Left renal cortex interstitium (tissue), 4 donors: Measurements from ENCODE around the gene ZBTB7B. TPM values are rescaled to one million over a fixed set of nuclear protein-coding genes. Genes with fewer than 3 reads are reported as not detected.
"Not testable (repeated sequence)": the region's sequence is repeated elsewhere in the genome, so short reads cannot be mapped to it uniquely, and the experiment has no call there.

Experiments used
- DNase-seq, 4 donors: peaks; one replicate each; pipeline ENCODE4 v3.0.0-alpha.2; 2013; ENCODE audit warnings: low read depth in 4 of 4, low spot score in 2 of 4, missing footprints in 1 of 4
- polyA plus RNA-seq, 4 donors: library from polyadenylated mRNA; unstranded; fragments of 120-200 nt; gene quantifications; one replicate each; pipeline ENCODE4 v1.2.1, GENCODE V29; 2013; ENCODE audit not compliant: insufficient read length in 4 of 4

Gene ZBTB7B
- polyA plus RNA-seq, 4 donors = 11.8 to 17.9 (median 15.4) TPM

DNA sequence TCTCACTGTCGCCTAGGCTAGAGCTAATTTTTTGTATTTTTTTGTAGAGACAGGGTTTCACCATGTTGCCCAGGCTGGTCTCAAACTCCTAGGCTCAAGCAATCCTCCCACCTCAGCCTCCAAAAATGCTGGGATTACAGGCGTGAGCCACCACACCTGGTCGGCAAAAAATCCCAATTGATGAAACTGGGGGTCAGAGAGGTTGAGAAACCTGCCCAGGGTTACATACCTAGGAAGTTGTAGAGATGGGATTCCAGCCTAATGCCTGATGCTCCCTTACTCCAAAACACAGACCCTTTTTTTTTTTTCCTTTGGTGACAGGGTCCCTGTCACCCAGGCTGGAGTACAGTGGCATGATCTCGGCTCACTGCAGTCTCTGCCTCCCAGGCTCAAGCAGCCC, 15.9 kb upstream of the ZBTB7B start:
- not testable (repeated sequence) for DNase-seq

DNA sequence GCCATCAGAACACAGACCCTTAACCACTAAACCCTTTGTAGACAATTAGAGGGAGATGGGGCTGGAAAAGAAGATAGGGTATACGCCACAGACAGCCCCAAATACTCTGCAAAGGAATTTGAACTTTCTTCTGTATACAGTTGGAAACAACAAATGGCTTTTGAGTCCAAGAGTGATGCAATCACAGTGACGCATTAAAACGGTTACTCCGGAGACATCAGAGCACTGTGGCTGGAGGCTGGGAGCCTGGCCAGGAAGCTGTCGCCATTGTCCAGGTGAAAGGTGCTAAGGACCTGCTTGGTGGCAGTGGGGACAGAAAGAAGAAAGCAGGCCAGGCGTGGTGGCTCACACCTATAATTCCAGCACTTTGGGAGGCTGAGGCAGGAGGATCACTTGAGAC, 15.3 kb upstream of the ZBTB7B start:
- DNase-seq = no peak

DNA sequence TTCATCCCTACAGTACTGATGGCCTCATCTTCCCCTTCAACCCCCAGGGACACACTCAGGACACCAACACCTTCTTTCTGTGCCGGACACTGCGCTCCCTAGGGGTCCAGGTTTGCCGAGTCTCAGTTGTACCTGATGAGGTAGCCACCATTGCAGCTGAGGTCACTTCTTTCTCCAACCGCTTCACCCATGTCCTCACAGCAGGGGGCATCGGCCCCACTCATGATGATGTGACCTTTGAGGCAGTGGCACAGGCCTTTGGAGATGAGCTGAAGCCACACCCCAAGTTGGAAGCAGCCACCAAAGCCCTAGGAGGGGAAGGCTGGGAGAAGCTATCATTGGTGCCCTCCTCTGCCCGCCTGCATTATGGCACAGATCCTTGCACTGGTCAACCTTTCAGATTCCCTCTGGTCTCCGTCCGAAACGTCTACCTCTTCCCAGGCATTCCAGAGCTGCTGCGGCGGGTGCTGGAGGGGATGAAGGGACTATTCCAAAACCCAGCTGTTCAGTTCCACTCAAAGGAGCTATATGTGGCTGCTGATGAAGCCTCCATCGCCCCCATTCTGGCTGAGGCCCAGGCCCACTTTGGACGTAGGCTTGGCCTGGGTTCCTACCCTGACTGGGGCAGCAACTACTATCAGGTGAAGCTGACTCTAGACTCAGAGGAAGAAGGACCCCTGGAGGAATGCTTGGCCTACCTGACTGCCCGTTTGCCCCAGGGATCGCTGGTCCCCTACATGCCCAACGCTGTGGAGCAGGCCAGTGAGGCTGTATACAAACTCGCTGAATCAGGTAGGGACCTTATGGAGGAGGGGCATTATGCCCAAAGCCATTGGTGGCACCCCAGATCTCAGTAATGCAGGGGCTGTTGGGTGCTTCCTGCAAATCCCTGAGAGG, 14.3 kb upstream of the ZBTB7B start:
- no peak for DNase-seq

DNA sequence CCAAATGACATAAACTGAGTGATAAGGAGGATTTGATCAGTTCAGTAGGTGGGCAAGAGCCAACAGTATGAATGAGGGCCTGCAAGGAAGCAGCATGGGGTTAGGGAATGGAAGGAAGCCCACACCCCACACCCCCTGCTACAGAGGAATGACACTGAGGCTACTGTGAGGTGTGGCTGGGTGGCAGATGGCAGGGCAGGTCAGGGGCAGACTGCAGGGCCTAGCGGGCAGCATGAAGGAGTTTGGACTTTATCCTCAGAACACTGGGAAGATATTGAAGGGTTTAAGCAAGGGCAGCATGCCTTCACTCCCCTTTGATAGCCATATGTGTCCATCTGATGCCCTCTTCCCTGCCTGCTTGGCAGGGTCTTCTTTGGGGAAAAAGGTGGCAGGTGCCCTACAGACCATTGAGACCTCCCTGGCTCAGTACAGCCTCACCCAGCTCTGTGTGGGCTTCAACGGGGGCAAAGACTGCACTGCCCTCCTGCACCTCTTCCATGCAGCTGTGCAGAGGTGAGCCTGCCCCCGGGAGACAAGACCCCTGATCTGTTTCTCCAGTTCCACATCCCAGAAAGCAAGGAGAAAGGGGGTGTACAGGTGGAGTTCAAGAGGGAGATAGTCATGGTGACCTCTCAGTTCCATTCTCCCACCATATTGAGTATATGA, 13.3 kb upstream of the ZBTB7B start:
- no peak for DNase-seq

DNA sequence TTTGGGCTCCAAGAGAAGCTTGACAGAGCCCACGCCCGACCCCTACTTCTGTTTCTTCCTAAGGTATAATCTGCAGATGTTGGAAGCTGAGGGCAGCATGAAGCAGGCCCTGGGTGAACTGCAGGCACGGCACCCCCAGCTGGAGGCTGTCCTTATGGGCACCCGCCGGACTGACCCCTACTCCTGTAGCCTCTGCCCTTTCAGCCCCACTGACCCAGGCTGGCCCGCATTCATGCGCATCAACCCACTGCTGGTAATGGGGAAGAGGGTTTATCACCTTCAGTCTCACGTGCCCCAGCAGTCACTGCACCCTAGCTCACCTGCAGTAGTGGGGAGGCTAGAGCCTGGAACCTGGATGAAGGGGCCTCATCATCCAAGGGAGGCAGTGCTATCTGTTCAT, 12.3 kb upstream of the ZBTB7B start:
- no peak for DNase-seq

DNA sequence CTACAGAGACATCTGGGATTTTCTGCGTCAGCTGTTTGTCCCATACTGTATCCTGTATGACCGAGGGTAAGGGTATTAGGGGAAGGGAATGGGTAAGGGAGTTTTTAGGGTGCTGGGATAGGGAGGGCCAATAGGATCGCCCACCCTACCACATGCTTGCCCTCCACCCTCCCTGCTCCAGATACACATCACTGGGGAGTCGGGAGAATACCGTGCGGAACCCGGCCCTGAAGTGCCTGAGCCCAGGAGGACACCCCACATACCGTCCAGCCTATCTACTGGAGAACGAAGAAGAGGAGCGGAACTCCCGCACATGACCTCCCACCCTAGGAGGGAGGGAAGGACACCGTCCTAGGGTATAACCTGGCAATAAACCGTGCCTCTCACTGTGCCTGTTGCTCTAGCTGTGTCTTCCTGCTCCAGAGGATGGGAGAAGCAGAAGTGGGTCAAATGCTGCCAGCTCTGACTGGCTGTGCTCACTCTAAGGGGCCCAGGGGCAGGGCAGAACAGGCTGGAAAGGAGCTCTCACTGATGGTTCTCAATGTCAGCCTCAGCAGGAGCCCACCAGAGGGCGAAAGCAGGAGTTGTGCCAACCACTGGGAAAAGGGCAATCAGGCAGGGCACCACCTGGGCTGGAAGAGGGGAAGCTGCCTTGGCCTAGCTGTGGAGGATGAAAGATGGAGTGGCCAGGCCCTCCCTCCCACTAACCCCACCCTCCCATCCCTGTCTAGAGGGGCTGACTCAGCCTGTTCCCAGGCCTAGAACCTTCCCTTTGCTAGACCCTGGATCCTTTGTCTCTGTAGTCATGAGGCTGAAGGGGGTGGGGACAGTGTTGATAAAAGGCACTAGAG, 9.7 kb upstream of the ZBTB7B start:
- no peak for DNase-seq

DNA sequence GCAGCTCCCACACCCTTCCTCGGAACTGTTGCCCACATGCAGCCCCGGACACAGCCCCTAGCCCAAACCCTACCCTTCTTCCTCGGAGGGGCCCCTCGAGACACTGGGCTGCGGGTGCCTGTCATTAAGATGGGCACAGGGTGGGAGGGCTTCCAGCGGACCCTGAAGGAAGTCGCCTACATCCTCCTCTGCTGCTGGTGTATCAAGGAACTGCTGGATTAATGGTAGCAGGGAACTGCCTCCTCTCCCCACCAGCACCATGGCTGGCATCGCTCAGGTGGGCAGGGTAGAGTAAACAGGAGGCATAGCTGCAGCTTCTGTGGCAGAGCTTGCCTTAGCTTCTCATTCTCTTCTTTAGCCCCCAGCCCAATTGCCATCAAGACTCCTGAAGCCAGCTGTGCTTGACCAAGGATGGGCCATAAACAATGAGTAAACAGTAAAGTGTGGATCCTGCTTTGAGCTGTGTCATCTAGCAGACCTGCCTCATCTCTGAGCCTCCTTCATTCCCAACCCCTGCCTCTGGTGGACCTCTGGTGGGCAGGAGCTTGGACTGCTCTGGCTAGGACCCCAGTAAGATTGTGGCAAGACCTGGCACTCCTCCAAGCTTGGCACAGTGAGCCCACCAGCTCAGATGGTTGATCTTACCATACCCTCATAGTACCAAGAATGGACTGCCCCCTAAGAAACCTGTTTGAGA, 8.9 kb upstream of the ZBTB7B start, which contains the start of gene LENEP:
LENEP (plus strand) TSS at position 15 of the 697 bp plus-strand sequence; CDS start at position 37, 22 bp downstream.
- DNase-seq = no peak

DNA sequence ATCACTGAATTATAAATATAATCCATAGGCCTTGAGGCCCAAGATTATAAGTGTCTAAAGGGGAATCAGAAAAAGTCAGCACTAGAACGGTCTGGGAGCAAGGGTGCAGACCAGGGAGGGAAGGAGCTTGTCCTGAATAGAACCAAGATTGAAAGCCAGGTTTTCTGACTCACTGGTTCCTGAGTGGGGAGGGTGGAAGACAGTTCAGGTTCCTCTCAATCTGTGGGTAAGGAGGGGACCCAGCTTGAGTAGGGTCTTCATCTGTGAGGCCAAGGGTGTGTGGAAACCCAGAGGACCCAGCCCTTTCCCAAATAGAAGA, 8.4 kb upstream of the ZBTB7B start:
- DNase-seq = no peak

DNA sequence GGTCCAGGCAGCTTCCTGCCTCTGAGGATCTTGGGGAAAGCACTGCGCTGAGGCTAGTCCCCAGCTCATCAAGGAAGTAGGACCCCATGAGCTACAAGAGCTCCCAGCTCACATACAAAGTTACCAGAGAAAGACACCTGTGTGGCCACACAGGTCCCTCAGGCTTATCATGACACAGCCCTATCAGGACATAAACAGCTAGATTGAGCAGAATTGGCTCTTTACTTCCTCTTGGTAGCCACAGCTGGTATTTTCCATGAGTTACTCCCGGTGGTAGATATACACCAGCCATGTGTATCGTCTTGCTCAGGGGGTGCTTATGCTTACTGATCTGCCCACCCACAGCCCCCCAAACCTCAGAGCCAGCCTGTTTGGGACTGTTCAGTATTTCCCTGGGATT, 8.0 kb upstream of the ZBTB7B start:
- DNase-seq = no peak

DNA sequence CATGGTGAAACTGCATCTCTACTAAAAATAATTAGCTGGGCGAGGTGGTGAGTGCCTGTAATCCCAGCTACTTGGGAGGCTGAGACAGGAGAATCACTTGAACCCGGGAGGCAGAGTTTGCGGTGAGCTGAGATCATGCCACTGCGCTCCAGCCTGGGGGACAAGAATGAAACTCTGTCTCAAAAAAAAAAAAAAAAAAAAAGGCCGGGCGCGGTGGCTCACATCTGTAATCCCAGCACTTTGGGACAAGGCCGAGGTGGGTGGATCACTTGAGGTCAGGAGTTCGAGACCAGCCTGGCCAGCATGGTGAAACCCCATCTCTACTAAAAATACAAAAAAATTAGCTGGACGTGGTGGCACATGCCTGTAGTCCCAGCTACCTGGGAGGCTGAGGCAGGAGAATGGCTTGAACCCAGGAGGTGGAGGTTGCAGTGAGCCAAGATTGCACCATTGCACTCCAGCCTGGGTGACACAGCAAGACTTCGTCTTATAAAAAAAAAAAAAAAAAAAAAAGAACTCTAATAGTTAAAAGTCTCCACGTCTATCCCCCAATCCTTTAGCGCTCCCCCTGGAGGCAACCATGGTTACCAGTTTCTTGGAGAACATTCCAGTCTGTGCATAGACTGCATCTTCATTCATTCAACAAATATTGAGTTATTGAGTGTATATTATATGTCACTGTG, 7.2 kb upstream of the ZBTB7B start:
- peak in 1 of 4 donors; percentile 54 for DNase-seq

DNA sequence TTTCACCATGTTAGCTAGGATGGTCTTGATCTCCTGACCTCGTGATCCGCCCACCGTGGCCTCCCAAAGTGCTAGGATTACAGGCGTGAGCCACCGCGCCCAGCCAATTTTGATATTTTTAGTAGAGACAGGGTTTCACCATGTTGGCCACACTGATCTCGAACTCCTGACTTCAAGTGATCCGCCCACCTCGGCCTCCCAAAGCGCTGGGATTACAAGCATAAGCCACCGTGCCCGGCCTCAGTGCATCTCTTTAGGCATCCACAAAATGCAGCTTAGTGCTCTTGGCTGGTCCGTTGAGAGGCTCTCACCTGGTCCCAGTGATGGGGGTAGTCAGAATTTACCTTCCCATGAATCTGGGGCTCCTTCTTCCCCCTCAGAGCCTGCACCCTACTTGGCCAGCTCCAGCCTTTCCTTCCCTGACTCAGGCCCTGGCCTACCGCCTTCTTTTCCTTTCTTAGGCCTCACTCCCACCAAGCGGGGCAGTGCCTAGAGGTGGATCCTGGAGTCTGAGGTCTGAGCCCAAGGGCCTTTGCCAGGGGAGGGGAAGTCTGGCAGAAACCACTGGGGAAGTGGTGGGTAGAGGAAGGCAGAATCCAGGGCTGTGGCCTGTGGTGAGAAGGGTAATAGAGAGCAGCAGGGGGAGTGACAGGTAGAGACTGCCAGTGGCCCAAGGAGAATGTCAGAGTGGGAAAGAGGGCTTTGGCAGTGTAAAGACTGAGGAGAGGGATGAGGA, 5.5 kb upstream of the ZBTB7B start:
- DNase-seq = no peak

DNA sequence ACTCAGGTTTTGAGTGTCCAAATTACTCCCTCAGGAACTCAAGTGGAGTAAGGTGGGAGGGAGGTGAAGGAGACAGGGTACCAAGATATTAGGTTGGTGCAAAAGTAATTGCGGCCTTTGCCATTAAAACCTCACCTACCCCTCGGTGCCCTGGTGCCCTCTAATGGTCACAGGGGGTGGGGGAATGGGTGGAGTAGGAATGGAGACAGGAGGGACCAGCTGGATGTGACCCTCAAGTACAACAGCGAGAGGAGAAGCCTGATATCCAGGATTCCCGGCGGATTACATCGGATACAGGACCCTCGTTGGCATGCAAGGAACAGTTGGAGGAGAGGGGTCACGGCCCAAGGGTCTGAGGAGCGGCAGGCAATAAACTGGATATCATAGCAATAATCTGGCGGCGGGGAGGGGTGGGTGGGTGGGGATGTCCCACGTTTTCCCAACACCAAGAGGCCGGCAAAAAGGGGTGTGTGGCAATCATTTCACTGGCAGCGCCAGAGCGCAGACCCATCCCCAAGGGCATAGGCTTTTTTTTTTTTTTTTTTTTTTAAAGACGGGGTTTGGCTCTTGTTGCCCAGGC, 4.3 kb upstream of the ZBTB7B start:
- DNase-seq = no peak

DNA sequence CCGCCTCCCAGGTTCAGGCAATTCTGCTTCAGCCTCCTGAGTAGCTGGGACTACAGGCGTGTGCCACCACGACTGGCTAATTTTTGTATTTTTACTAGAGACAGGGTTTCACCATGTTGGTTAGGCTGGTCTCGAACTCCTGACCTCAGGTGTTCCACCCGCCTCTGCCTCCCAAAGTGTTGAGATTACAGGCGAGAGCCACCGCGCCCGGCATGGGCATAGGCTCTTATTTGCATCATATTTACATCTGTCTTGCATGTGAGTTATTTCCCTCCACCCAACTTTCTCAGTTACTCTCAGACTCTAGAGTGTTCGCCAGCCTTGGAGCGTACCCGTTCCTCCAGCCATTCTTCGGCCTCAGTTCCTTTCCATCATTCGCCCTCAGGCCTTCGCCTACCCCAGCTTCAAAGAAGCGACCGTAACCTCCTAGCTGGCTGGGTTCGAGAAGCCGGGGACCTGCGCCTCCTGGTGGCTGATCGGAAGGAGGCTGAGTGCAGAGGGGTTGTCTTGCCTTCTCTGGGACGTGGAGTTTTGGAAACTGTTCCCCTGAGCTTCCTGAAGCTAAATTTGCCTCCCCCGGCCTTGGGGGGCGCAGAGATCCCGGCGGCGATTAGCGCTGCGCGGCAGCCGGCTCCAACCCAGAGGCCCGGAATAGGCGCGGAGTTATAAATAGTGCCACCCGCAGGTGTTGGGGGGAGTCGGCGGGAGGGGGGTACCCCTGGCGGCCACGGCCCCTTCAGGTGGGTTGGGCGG, 3.6 kb upstream of the ZBTB7B start:
- peak in 3 of 4 donors; percentile 41 to 62 (median 57) for DNase-seq

DNA sequence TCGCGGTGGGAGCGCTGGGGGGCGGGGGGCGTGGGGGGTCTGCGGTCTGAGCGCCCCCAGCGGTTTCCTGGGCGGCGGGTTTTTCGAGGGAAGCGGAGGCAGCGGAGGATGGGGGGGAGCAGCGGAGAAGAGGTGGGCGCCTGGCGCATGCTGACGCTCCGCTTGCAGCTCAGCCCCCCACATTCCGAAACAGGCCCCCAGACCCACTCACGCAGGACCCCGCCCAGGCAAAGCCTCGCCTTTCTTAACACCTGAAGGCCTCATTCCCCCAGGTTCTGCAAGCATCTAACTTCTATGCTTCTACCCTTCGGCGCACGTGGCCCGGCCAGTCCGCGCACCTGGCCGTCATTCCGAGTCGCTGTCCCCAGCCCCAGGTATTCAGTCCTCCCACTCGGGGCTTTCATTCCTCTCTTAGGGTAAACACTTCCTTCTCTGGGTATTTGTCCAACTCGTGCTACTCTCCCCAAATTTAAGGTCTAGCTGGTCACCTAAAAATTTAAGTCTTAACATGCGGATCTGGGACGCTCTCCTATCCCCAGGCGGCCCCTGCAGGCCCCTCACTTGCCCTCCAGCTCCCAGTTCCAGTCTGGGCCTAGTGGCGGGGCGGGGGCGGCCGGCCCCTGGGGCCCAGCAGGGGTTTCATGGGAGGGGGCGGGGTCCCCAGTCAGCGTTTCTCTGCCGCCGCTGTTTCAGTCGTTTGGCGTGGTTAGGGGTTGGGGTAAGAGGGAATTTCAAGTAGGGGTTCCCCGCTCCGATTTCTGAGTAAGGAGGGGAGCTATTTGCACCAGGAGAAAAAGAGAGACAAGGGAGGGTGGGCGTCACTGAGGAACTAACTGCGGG, 2.8 kb upstream of the ZBTB7B start:
- DNase-seq = peak in 2 of 4 donors; percentile 32 to 37

DNA sequence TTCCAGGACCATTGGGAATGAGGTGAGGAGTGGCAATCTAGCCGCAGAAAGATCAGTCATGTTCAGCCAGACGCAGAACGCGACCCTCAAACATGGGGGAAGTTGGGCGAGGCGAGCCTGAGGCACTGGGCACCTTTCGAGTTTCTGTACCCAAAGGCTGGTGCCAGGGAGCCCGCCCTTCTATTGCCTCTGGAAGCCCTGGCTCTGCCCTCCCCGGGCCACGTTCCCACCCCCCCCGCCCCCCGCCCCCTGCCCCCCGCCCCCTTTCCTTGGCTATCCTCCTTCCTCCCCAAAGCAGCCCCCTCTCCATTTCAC, 2.2 kb upstream of the ZBTB7B start:
- peak in 1 of 4 donors; percentile 21 for DNase-seq

DNA sequence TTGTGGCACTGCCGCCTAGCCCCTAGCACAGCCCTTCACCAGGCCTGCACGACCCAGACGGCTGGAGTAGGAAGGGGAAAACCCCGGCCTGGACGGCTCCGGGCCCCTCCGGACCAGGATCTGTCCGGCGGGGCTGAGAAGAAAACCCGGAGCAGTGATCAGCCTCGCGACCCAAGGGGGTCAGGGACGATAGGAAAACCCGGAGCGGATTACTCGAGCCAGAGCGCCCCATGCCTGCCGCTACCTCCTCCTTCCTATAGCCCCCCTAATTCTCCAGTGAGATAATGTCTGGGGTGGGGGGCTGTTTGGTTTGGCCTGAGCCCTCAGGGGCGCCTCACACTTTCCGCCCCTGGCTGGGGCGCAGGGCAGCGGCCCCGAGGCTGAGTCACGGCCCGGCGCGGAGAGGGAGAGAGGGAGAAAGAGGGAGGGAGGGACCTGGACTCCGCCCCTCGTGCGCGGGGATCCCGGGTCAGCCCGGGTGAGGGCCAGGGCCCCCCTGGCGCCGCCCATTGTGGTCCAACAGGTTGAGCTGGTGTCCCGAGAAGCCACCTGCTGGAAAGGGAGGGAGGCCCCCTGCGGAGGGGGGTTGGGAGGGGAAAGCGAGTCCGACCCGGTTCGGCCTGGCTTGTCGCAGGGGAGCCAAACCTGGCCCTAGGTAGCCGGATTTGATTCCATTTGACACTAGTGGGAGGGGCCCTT, 1.7 kb upstream of the ZBTB7B start:
- peak; percentile 79 to 95 (median 93) for DNase-seq

DNA sequence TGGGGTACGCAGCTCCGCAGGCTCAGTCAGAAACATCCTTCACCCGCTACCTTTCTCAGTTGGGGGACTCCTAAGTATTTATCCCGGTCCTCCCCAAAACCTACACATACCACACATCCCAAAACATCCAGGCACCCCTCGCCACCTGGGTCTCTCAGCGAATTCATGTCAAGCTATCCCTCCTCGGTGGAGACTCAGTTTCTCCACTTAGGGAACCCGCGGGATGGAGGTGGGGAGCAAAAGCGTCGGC, 1.3 kb upstream of the ZBTB7B start:
- peak in 1 of 4 donors; percentile 63 for DNase-seq
